HCT116 (cell line): ENCODE data around the gene SLITRK1.

ENCODE experiments used
- CTCF ChIP-seq, 3 experiments: fragments of 200-600 bp in 1 of 3; sonication (generic) in 1 of 3; IDR thresholded peaks in 2 of 3; conservative IDR thresholded peaks in 1 of 3; 2 replicates each; pipeline ENCODE4 v1.5.1; 2012 to 2017; ENCODE audit warnings: low read depth in 2 of 3, low read length in 2 of 3, antibody characterized with exemption in 1 of 3, borderline replicate concordance in 1 of 3, control low read depth in 1 of 3, mild to moderate bottlenecking in 1 of 3, mixed read lengths in 1 of 3, mixed run types in 1 of 3, moderate library complexity in 1 of 3; ENCODE audit not compliant: insufficient read depth in 1 of 3
- EZH2 ChIP-seq: fragments of 200-600 bp; sonication (generic); IDR thresholded peaks from 2 replicates; pipeline ENCODE4 v1.6.1; 2017; ENCODE audit warnings: antibody characterized with exemption, mixed run types
- EZH2phosphoT487 ChIP-seq: fragments of 200-600 bp; IDR thresholded peaks from 2 replicates; pipeline ENCODE4 v1.6.1; 2018; ENCODE audit warnings: antibody characterized with exemption, borderline replicate concordance
- JUND ChIP-seq: IDR thresholded peaks from 2 replicates; pipeline ENCODE4 v1.6.1; 2012
- TF ChIP-seq, protein P1 (sequence below): IDR thresholded peaks from 2 replicates; pipeline ENCODE4 v1.6.1; 2012
- TF ChIP-seq, protein P2 (sequence below): IDR thresholded peaks from 2 replicates; pipeline ENCODE4 v1.6.1; 2011; ENCODE audit warnings: mild to moderate bottlenecking, low read length, moderate library complexity; ENCODE audit not compliant: insufficient replicate concordance; ENCODE audit errors: extremely low read depth

GRCh38 chr13:83881140-83881684 lies 1.1 kb downstream of the SLITRK1 start:
- TF ChIP-seq, protein P1, sequence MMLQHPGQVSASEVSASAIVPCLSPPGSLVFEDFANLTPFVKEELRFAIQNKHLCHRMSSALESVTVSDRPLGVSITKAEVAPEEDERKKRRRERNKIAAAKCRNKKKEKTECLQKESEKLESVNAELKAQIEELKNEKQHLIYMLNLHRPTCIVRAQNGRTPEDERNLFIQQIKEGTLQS = no peak
- TF ChIP-seq CTCF (IDR thresholded peaks at IDR 0.05 in 2 of 3, conservative IDR thresholded peaks at IDR 0.05 in 1 of 3; ENCODE audit: borderline replicate concordance in 1 of 3, insufficient read depth in 1 of 3, low read depth in 2 of 3, low read length in 2 of 3) (no peak), JUND (no peak), EZH2 (no peak), EZH2phosphoT487 (no peak)
- TF ChIP-seq, protein P2, sequence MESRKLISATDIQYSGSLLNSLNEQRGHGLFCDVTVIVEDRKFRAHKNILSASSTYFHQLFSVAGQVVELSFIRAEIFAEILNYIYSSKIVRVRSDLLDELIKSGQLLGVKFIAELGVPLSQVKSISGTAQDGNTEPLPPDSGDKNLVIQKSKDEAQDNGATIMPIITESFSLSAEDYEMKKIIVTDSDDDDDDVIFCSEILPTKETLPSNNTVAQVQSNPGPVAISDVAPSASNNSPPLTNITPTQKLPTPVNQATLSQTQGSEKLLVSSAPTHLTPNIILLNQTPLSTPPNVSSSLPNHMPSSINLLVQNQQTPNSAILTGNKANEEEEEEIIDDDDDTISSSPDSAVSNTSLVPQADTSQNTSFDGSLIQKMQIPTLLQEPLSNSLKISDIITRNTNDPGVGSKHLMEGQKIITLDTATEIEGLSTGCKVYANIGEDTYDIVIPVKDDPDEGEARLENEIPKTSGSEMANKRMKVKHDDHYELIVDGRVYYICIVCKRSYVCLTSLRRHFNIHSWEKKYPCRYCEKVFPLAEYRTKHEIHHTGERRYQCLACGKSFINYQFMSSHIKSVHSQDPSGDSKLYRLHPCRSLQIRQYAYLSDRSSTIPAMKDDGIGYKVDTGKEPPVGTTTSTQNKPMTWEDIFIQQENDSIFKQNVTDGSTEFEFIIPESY = no peak
